ENCODE measurements around the gene IL17C. TPM values are rescaled to one million over a fixed set of nuclear protein-coding genes. Genes with fewer than 3 reads are reported as not detected.

The IL17C gene
- total and polyA plus RNA-seq, 9 of the 15 experiments (the other 6 are each of a cell fraction or from before 2014, with no cell fraction given): not detected

GRCh38 chr16:88628512-88628974, 9.8 kb upstream of the IL17C start (continued):
- TF ChIP-seq POLR3A (IDR thresholded peaks at IDR 0.05; ENCODE audit: borderline replicate concordance, extremely low read depth, insufficient read depth, insufficient read length) (no peak), RFX7 (CRISPR knock-in tag; IDR thresholded peaks at IDR 0.05) (no peak), KAT2B (IDR thresholded peaks at IDR 0.05; ENCODE audit: low read depth, low read length) (peak; percentile 40), HDAC1 (IDR thresholded peaks at IDR 0.05) (peak in 1 of 2 experiments; percentile 55; a peak in 2 of 4 replicates), PHB (CRISPR knock-in tag; IDR thresholded peaks at IDR 0.05) (no peak), ATF7 (IDR thresholded peaks at IDR 0.05) (peak; percentile 59; the same call in 1 of the 2 replicates), PHF8 (IDR thresholded peaks at IDR 0.05; ENCODE audit: borderline replicate concordance, low read length) (peak; percentile 35; the same call in 1 of the 2 replicates), MCM7 (IDR thresholded peaks at IDR 0.05) (no peak), ZKSCAN1 (IDR thresholded peaks at IDR 0.05; ENCODE audit: low read depth, low read length) (peak; percentile 43; the same call in 1 of the 2 replicates), SP2 (IDR thresholded peaks at IDR 0.05; ENCODE audit: extremely low read depth, low read depth, low read length, poor library complexity, severe bottlenecking) (peak; percentile 57), XRCC4 (IDR thresholded peaks at IDR 0.05; ENCODE audit: extremely low read depth, insufficient read depth, insufficient read length) (no peak), PCBP1 (IDR thresholded peaks at IDR 0.05; ENCODE audit: low read depth, low read length, poor library complexity, severe bottlenecking) (no peak), SMAD3 (CRISPR knock-in tag; conservative IDR thresholded peaks at IDR 0.05) (no peak), PRMT5 (CRISPR knock-in tag; IDR thresholded peaks at IDR 0.05) (no peak), MAFF (IDR thresholded peaks at IDR 0.05; ENCODE audit: low read length) (no peak), ZFP91 (CRISPR knock-in tag; IDR thresholded peaks at IDR 0.05) (no peak), BACH1 (tag; IDR thresholded peaks at IDR 0.05) (no peak), ZHX1 (conservative IDR thresholded peaks at IDR 0.05; ENCODE audit: low read length) (no peak), OTX1 (CRISPR knock-in tag; IDR thresholded peaks at IDR 0.05) (no peak), FIP1L1 (IDR thresholded peaks at IDR 0.05; ENCODE audit: low read depth, low read length, poor library complexity, severe bottlenecking) (no peak), MNT (conservative IDR thresholded peaks at IDR 0.05) (no peak; a peak in 3 of 4 replicates), NCOA6 (IDR thresholded peaks at IDR 0.05) (no peak), HNRNPH1 (optimal IDR thresholded peaks at IDR 0.05; ENCODE audit: low read depth, low read length) (no peak)

Data from K562 (cell line).